GM12878 (cell line): ENCODE measurements around the gene RSPRY1. TPM values are rescaled to one million over a fixed set of nuclear protein-coding genes. Genes with fewer than 3 reads are reported as not detected.

Experiments
- ATAC-seq: fragments of 200-7000 bp; cut with Tn5 transposase; 3 replicates; pipeline ENCODE4 v1.9.1; 2020; ENCODE audit warnings: mild to moderate bottlenecking, moderate library complexity
- BruUV-seq: library from RNA; stranded (reverse); fragments of 400-500 nt; replicated peaks from 2 replicates; lab custom pipeline; 2021; lab: Mats Ljungman, UMichigan
- CTCF ChIA-PET: fragments of 300-600 bp; sonication (Branson Sonifier 250); formaldehyde crosslinking; extraction: SDS; loops from one replicate; lab custom pipeline; 2021; ENCODE audit warnings: inconsistent platforms; lab: Yijun Ruan, JAX
- POLR2A ChIA-PET: fragments of 350-600 bp; formaldehyde crosslinking; extraction: SDS; loops from one replicate; lab custom pipeline; 2021; ENCODE audit warnings: inconsistent platforms; lab: Charles Lee
- RAD21 ChIA-PET: fragments of 300-600 bp; sonication (Branson Sonifier 250); formaldehyde crosslinking; loops from one replicate; lab custom pipeline; 2023; ENCODE audit warnings: antibody characterized with exemption; ENCODE audit not compliant: unreplicated experiment; lab: Charles Lee
- SMC1A ChIA-PET: fragments of 300-600 bp; sonication (Branson Sonifier 250); formaldehyde crosslinking; loops from one replicate; lab custom pipeline; 2023; ENCODE audit not compliant: unreplicated experiment, uncharacterized antibody; lab: Charles Lee
- DNase-seq: peaks from one replicate; pipeline ENCODE4 v3.0.0-alpha.2; 2011; ENCODE audit warnings: low read depth, low spot score
- FAIRE-seq: peaks from 3 replicates; lab custom pipeline; 2011; peaks lifted over from hg19 to GRCh38; lab: Jason Lieb, UNC
- H2AFZ ChIP-seq: 2 replicates; pipeline ENCODE4 v1.6.0; 2011; ENCODE audit warnings: low read depth, low read length, control low read depth; ENCODE audit not compliant: control insufficient read depth
- H3K27ac ChIP-seq: 2 replicates; pipeline ENCODE4 v1.5.1; 2011; ENCODE audit warnings: control low read depth; ENCODE audit not compliant: control insufficient read depth, insufficient read depth
- H3K27me3 ChIP-seq, 2 experiments: replicated peaks in 1 of 2; 2 replicates each; pipeline versions ENCODE4 v1.6.0 to v1.6.1; 2011; ENCODE audit warnings: low read length in 1 of 2; ENCODE audit not compliant: control insufficient read depth in 2 of 2, insufficient read depth in 2 of 2
- H3K36me3 ChIP-seq, 2 experiments: 2 replicates each; pipeline ENCODE4 v1.5.1; 2011; ENCODE audit warnings: low read length in 1 of 2; ENCODE audit not compliant: control insufficient read depth in 2 of 2, insufficient read depth in 2 of 2
- H3K4me1 ChIP-seq: 2 replicates; pipeline ENCODE4 v1.6.1; 2011; ENCODE audit warnings: mild to moderate bottlenecking, low read length, moderate library complexity, mixed read lengths; ENCODE audit not compliant: control insufficient read depth, insufficient read depth
- H3K4me2 ChIP-seq: 2 replicates; pipeline ENCODE4 v1.6.0; 2011; ENCODE audit warnings: control low read depth; ENCODE audit not compliant: control insufficient read depth, insufficient read depth
- H3K4me3 ChIP-seq: fragments of 200-600 bp; sonication (generic); 2 replicates; pipeline ENCODE4 v1.5.1; 2016
- H3K79me2 ChIP-seq: 2 replicates; pipeline ENCODE4 v1.6.0; 2011; ENCODE audit warnings: low read length; ENCODE audit not compliant: control insufficient read depth, insufficient read depth
- H3K9ac ChIP-seq: 2 replicates; pipeline ENCODE4 v1.8.0; 2011; ENCODE audit warnings: low read length, control low read depth, mixed read lengths; ENCODE audit not compliant: control insufficient read depth, insufficient read depth
- H3K9me3 ChIP-seq: replicated peaks from 3 replicates; pipeline ENCODE4 v1.5.1; 2011; ENCODE audit warnings: mild to moderate bottlenecking, low read length; ENCODE audit not compliant: control insufficient read depth, insufficient read depth
- H4K20me1 ChIP-seq: 2 replicates; pipeline ENCODE4 v1.6.0; 2011; ENCODE audit not compliant: control insufficient read depth, insufficient read depth
- MXI1 ChIP-seq: fragments of 150-350 bp; IDR thresholded peaks from 2 replicates; pipeline ENCODE4 v1.6.1; 2011; ENCODE audit warnings: low read depth, mild to moderate bottlenecking, inconsistent platforms, low read length, improper control_type of control experiment
- WGBS: methylation state at CpG from one replicate; pipeline ENCODE4 v1.1.6; 2016; ENCODE audit warnings: low lambda C conversion rate; ENCODE audit not compliant: insufficient replicate concordance, insufficient coverage; ENCODE audit errors: missing lambda C conversion rate; 5-methylcytosine and 5-hydroxymethylcytosine counted together
- in situ Hi-C: fragments of 300-500 bp; cut with MboI; formaldehyde crosslinking; loops from 9 replicates; pipeline ENCODE4 v1.14.3; 2018; ENCODE audit warnings: mixed read lengths
- intact Hi-C: fragments of 100-400 bp; cut with micrococcal nuclease; formaldehyde crosslinking; loops from one replicate; pipeline ENCODE4 v1.14.2; 2022; ENCODE audit not compliant: unreplicated experiment
- polyA plus RNA-seq, 11 experiments: library from polyadenylated mRNA; depleted of rRNA in 4 of 11; unstranded in 6 of 11; stranded (reverse) in 5 of 11; fragments of >200 nt; fragmentation: Nextera tagmentation in 4 of 11; fragmentation: Illumina TruSeq in 1 of 11; extraction: Ambion mirVana in 4 of 11; extraction: Trizol in 1 of 11; gene quantifications; 1 replicate in 1 of 11; 2 replicates in 10 of 11; pipeline versions ENCODE4 v1.2.1 to v1.2.3, GENCODE V29; 2011 to 2016; ENCODE audit warnings: inconsistent platforms in 2 of 11, missing spikeins in 2 of 11, low read depth in 1 of 11
- total RNA-seq, 4 experiments: library from RNA; depleted of rRNA in 3 of 4; stranded (reverse); fragments of >200 nt in 3 of 4; fragmentation: Illumina TruSeq in 1 of 4; extraction: Trizol in 1 of 4; gene quantifications; 2 replicates each; pipeline versions ENCODE4 v1.2.1 to v1.2.3, GENCODE V29; 2013 to 2021
- TF ChIP-seq, protein P1 (sequence below): IDR thresholded peaks from 2 replicates; pipeline ENCODE4 v1.6.1; 2012; ENCODE audit warnings: low read depth, low read length, improper control_type of control experiment
- TF ChIP-seq, protein P2 (sequence below): IDR thresholded peaks from 2 replicates; pipeline ENCODE4 v1.6.1; 2011; ENCODE audit warnings: borderline replicate concordance, low read depth, mild to moderate bottlenecking, moderate library complexity, mixed read lengths, low read length; ENCODE audit not compliant: insufficient read depth; ENCODE audit errors: extremely low read length
- TF ChIP-seq, protein P3 (sequence below): fragments of 450-650 bp; IDR thresholded peaks from 2 replicates; pipeline ENCODE4 v1.6.1; 2017; ENCODE audit warnings: mild to moderate bottlenecking

RSPRY1 gene
- total and polyA plus RNA-seq, 10 of the 15 experiments (the other 5 are each of a cell fraction or from before 2014, with no cell fraction given), result 18.5 to 57.0 (median 41.2) TPM

DNA sequence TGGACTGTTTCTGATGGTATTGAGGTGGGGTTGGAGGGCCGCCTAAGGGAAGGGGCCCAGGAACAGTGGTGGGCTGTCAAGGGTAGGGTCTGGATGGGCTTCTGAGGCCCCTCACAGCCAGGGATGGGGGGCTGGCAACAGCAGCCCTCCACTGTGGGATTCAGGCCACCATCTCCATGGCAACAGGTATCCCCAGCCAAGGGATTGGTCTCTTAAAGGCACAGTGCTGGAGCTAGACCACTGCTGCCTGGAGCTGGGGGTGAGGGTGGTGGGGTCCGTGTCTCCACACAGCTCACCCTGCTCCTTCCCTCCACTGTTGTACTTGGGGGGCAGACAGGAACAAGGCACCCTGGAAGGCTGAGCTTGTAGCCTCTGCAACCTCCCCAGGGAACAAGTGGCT lies 42.1 kb upstream of the RSPRY1 start (continued):
- TF ChIP-seq, protein P1, sequence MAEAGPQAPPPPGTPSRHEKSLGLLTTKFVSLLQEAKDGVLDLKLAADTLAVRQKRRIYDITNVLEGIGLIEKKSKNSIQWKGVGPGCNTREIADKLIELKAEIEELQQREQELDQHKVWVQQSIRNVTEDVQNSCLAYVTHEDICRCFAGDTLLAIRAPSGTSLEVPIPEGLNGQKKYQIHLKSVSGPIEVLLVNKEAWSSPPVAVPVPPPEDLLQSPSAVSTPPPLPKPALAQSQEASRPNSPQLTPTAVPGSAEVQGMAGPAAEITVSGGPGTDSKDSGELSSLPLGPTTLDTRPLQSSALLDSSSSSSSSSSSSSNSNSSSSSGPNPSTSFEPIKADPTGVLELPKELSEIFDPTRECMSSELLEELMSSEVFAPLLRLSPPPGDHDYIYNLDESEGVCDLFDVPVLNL, result no peak
- TF ChIP-seq, protein P2, sequence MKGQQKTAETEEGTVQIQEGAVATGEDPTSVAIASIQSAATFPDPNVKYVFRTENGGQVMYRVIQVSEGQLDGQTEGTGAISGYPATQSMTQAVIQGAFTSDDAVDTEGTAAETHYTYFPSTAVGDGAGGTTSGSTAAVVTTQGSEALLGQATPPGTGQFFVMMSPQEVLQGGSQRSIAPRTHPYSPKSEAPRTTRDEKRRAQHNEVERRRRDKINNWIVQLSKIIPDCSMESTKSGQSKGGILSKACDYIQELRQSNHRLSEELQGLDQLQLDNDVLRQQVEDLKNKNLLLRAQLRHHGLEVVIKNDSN, result no peak
- TF ChIP-seq MXI1, result no peak

DNA sequence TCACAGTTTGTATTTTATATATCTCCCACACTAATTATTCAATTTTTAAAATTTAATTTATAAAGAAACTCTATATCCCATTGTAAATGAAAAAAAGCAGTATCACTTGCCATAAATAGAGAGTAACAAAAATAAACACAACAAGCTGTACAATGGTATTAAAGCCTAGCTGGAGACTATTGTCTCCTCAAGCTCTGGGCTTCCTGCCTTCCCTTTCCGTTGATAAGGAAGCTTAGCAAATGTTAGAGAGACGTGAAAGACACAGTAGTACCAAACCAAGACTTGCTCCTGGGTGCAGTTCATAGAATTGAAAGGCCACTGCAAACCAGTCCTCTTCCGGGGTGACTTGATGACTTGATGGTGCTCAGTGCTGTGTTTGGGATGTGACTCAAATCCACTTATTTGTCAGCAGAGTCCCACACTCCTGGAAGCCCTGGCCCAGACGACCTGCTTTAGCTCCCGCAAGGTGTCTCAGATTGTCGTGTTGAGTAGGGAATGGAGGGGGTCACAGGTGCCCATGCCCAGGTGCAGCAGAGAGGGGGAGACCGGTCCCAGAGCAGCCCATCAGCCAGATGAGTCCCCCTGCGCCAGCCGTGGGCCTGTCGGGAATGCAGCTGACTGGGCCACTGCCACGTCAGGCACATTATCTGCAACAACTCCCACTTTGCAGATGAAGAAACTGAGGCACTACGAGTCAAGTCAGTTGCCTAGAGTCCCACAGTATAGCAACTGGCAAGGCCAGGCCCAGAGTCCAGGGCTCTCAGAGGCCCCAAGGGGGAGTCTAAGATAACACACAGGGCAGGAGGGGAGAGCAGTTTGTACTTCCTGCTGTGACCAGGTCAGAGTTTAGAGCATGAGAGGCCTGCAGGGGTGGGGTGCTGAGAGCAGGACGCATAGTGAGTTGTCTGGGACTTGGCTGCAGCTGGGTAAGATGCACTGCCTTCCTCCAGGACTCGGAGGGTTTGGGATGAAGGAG lies 40.8 kb upstream of the RSPRY1 start:
- POLR2A ChIA-PET, result interaction anchor here (0.6 kb wide), 1 partner anchor 19 kb away, joined by 4 read pairs; no protein-coding TSS in a partner anchor
- intact Hi-C loops, result no loop called here
- H3K9ac ChIP-seq, result no peak overlapping the region
- DNase-seq (no peak), ATAC-seq (no peak), FAIRE-seq (no peak)
- SMC1A ChIA-PET, result interaction anchor here (1.0 to 1.4 kb wide), 2 partner anchors 9 to 22 kb away, joined by 3 read pairs; no protein-coding TSS in a partner anchor
- no peak overlapping the region for H3K4me2 ChIP-seq
- WGBS, result 64% methylated on average over 14 of the region's 14 CpGs
- H3K9me3 ChIP-seq, result no peaks in the 10 kb centered on the region
- CTCF ChIA-PET, result interaction anchor here (1.3 kb wide), 2 partner anchors 18 to 53 kb away, joined by 5 read pairs; partner anchors contain the start of gene CPNE2
- H3K27me3 ChIP-seq, result no peaks in the 10 kb centered on the region
- no peaks in the 10 kb centered on the region for H4K20me1 ChIP-seq
- no peaks in the 10 kb centered on the region for H3K79me2 ChIP-seq
- RAD21 ChIA-PET, result no interaction called here
- no TSS peak for BruUV-seq
- H3K36me3 ChIP-seq, result peaks cover 0 to 2% of the 10 kb centered on the region in 2 experiments; a peak in 2 of 4 replicates
- H3K27ac ChIP-seq, result no peak overlapping the region
- H3K4me3 ChIP-seq, result no peak overlapping the region
- TF ChIP-seq, protein P3, sequence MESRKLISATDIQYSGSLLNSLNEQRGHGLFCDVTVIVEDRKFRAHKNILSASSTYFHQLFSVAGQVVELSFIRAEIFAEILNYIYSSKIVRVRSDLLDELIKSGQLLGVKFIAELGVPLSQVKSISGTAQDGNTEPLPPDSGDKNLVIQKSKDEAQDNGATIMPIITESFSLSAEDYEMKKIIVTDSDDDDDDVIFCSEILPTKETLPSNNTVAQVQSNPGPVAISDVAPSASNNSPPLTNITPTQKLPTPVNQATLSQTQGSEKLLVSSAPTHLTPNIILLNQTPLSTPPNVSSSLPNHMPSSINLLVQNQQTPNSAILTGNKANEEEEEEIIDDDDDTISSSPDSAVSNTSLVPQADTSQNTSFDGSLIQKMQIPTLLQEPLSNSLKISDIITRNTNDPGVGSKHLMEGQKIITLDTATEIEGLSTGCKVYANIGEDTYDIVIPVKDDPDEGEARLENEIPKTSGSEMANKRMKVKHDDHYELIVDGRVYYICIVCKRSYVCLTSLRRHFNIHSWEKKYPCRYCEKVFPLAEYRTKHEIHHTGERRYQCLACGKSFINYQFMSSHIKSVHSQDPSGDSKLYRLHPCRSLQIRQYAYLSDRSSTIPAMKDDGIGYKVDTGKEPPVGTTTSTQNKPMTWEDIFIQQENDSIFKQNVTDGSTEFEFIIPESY, result no peak
- in situ Hi-C loops, result no loop called here
- H3K4me1 ChIP-seq, result peaks cover 26% of the 10 kb centered on the region
- no peak overlapping the region for H2AFZ ChIP-seq
